GM12878 (cell line): ENCODE results near the gene RMND1.

Experiments
- CBX5 ChIP-seq: sonication (generic); IDR thresholded peaks from 2 replicates; pipeline ENCODE4 v1.6.1; 2016; ENCODE audit warnings: low read depth, moderate library complexity, mild to moderate bottlenecking, inconsistent platforms
- CTCF ChIP-seq, 3 experiments: IDR thresholded peaks in 2 of 3; conservative IDR thresholded peaks in 1 of 3; 2 replicates each; pipeline ENCODE4 v1.5.1; 2011; ENCODE audit warnings: low read depth in 3 of 3, low read length in 3 of 3, mild to moderate bottlenecking in 3 of 3, control low read depth in 2 of 3, moderate library complexity in 2 of 3, inconsistent platforms in 1 of 3, mixed read lengths in 1 of 3; ENCODE audit not compliant: control insufficient read depth in 2 of 3, insufficient read depth in 1 of 3; ENCODE audit errors: extremely low read depth in 1 of 3
- E2F4 ChIP-seq: IDR thresholded peaks from 2 replicates; pipeline ENCODE4 v1.6.1; 2012; ENCODE audit warnings: low read depth, low read length, improper control_type of control experiment
- ESRRA ChIP-seq: IDR thresholded peaks from 2 replicates; pipeline ENCODE4 v1.6.1; 2012; ENCODE audit warnings: mild to moderate bottlenecking, low read length, improper control_type of control experiment
- EZH2 ChIP-seq: IDR thresholded peaks from 2 replicates; pipeline ENCODE4 v1.6.1; 2012; ENCODE audit warnings: low read depth, mild to moderate bottlenecking, control low read depth, inconsistent platforms, low read length, borderline replicate concordance; ENCODE audit not compliant: control insufficient read depth
- GABPA ChIP-seq: IDR thresholded peaks from 2 replicates; pipeline ENCODE4 v1.6.1; 2014; ENCODE audit warnings: antibody characterized with exemption, low read depth, mild to moderate bottlenecking, inconsistent platforms
- POLR2A ChIP-seq: IDR thresholded peaks from 2 replicates; pipeline ENCODE4 v1.6.1; 2011; ENCODE audit warnings: low read depth, mild to moderate bottlenecking, low read length
- RELA ChIP-seq: fragments of 450-650 bp; IDR thresholded peaks from 2 replicates; pipeline ENCODE4 v1.8.0; 2014; ENCODE audit warnings: borderline replicate concordance; ENCODE audit not compliant: partially characterized antibody
- SMC3 ChIP-seq: IDR thresholded peaks from 2 replicates; pipeline ENCODE4 v1.6.1; 2011; ENCODE audit warnings: low read length, improper control_type of control experiment, borderline replicate concordance
- SREBF2 ChIP-seq: IDR thresholded peaks from 2 replicates; pipeline ENCODE4 v1.6.1; 2012; ENCODE audit warnings: mild to moderate bottlenecking, low read length
- TCF3 ChIP-seq: IDR thresholded peaks from 2 replicates; pipeline ENCODE4 v1.6.1; 2012; ENCODE audit warnings: low read depth, mild to moderate bottlenecking, low read length, borderline replicate concordance; ENCODE audit not compliant: insufficient read depth

GRCh38 chr6:151483994-151484393 is 32.1 kb upstream of the RMND1 start:
- TF ChIP-seq SREBF2 (no peak), CTCF (IDR thresholded peaks at IDR 0.05 in 2 of 3, conservative IDR thresholded peaks at IDR 0.05 in 1 of 3; ENCODE audit: control insufficient read depth in 2 of 3, extremely low read depth in 1 of 3, insufficient read depth in 1 of 3, low read depth in 3 of 3, low read length in 3 of 3) (no peak), CBX5 (no peak), E2F4 (no peak), ESRRA (no peak), GABPA (no peak), SMC3 (no peak), RELA (no peak), EZH2 (no peak), POLR2A (no peak), TCF3 (no peak)
